SU-DHL-6 (cell line): ENCODE data around the gene BCAS3.
"Not testable (repeated sequence)": the region's sequence is repeated elsewhere in the genome, so short reads cannot be mapped to it uniquely, and the experiment has no call there.

Experiments
- H2AFZ ChIP-seq: fragments of 200-600 bp; sonication (generic); 2 replicates; pipeline ENCODE4 v1.6.1; 2014; ENCODE audit warnings: low read depth, mild to moderate bottlenecking, moderate library complexity, mixed read lengths, antibody characterized with exemption, low read length; ENCODE audit not compliant: severe bottlenecking
- H3F3A ChIP-seq: fragments of 200-600 bp; shearing (Covaris generic); 2 replicates; pipeline ENCODE4 v1.6.0; 2016; ENCODE audit warnings: antibody characterized with exemption, mild to moderate bottlenecking; ENCODE audit not compliant: insufficient read depth
- H3K27ac ChIP-seq: fragments of 200-600 bp; sonication (generic); 2 replicates; pipeline ENCODE4 v1.5.1; 2016; ENCODE audit warnings: low read depth, mild to moderate bottlenecking, low read length, moderate library complexity, mixed read lengths
- H3K27me3 ChIP-seq: fragments of 200-600 bp; sonication (generic), shearing (Covaris generic); 2 replicates; pipeline ENCODE4 v1.6.0; 2014; ENCODE audit warnings: mild to moderate bottlenecking, low read length
- H3K36me3 ChIP-seq: fragments of 200-600 bp; sonication (generic); 2 replicates; pipeline ENCODE4 v1.6.1; 2014; ENCODE audit warnings: mild to moderate bottlenecking, low read length, mixed read lengths
- H3K4me2 ChIP-seq: fragments of 300-600, 200-600 bp; shearing (Covaris generic), sonication (generic); 2 replicates; pipeline ENCODE4 v1.6.0; 2014; ENCODE audit warnings: low read length, low read depth, mild to moderate bottlenecking; ENCODE audit not compliant: poor library complexity, severe bottlenecking
- H3K4me3 ChIP-seq: fragments of 200-600 bp; sonication (generic); 2 replicates; pipeline ENCODE4 v1.5.1; 2014; ENCODE audit warnings: antibody characterized with exemption, low read length, mild to moderate bottlenecking, mixed read lengths; ENCODE audit not compliant: insufficient read depth, poor library complexity, severe bottlenecking
- H3K79me2 ChIP-seq: fragments of 200-600 bp; sonication (generic); 2 replicates; pipeline ENCODE4 v1.6.1; 2014; ENCODE audit warnings: mild to moderate bottlenecking, low read length, moderate library complexity; ENCODE audit not compliant: insufficient read depth
- H3K9ac ChIP-seq: fragments of 200-600 bp; sonication (generic); 2 replicates; pipeline ENCODE4 v1.7.0; 2014; ENCODE audit warnings: mild to moderate bottlenecking, low read length
- H3K9me2 ChIP-seq: fragments of 200-600 bp; sonication (generic); replicated peaks from 2 replicates; pipeline ENCODE4 v1.6.1; 2014; ENCODE audit warnings: low read length; ENCODE audit not compliant: insufficient read depth
- H3K9me3 ChIP-seq: fragments of 200-600 bp; sonication (generic); 2 replicates; pipeline ENCODE4 v1.6.1; 2014; ENCODE audit warnings: low read length, mixed read lengths; ENCODE audit not compliant: insufficient read depth
- H4K20me1 ChIP-seq: fragments of 200-600 bp; sonication (generic); 2 replicates; pipeline ENCODE4 v1.6.1; 2014; ENCODE audit warnings: low read depth, mild to moderate bottlenecking, antibody characterized with exemption, low read length, moderate library complexity, mixed read lengths
- CTCF ChIP-seq: fragments of 200-600 bp; sonication (generic); IDR thresholded peaks from one replicate; pipeline ENCODE4 v1.5.1; 2017; ENCODE audit warnings: antibody characterized with exemption, mild to moderate bottlenecking, low read length, moderate library complexity; ENCODE audit not compliant: insufficient read depth, poor library complexity, severe bottlenecking
- EZH2phosphoT487 ChIP-seq: fragments of 200-600 bp; sonication (generic), shearing (Covaris generic); conservative IDR thresholded peaks from 2 replicates; pipeline ENCODE4 v1.6.1; 2018; ENCODE audit warnings: mild to moderate bottlenecking, antibody characterized with exemption, low read length, moderate library complexity, mixed read lengths

The BCAS3 gene

GRCh38 chr17:61040666-61041065 is 363.0 kb downstream of the BCAS3 start:
- Histone ChIP-seq H3K9me2 (no peaks in the 10 kb centered on the region), H3K4me2 (no peak overlapping the region), H3K27me3 (no peaks in the 10 kb centered on the region), H3F3A (no peaks in the 10 kb centered on the region), H2AFZ (no peak overlapping the region), H4K20me1 (no peaks in the 10 kb centered on the region), H3K9ac (no peak overlapping the region), H3K4me3 (no peak overlapping the region), H3K79me2 (no peaks in the 10 kb centered on the region), H3K9me3 (no peaks in the 10 kb centered on the region), H3K27ac (no peak overlapping the region), H3K36me3 (no peaks in the 10 kb centered on the region)
- TF ChIP-seq CTCF (no peak), EZH2phosphoT487 (no peak)

- not testable (repeated sequence) for H3K9me3 ChIP-seq, H3K27me3 ChIP-seq, H3K9me2 ChIP-seq, H4K20me1 ChIP-seq, H3K79me2 ChIP-seq, H3K36me3 ChIP-seq, H3K27ac ChIP-seq, H3K9ac ChIP-seq, H2AFZ ChIP-seq, H3K4me3 ChIP-seq, H3K4me2 ChIP-seq, H3F3A ChIP-seq
Measured at GRCh38 chr17:61042348-61042747, 364.7 kb downstream of the BCAS3 start.

- H3K4me2 ChIP-seq, result no peak overlapping the region
- no peak overlapping the region for H3K27ac ChIP-seq
- no peak overlapping the region for H2AFZ ChIP-seq
Measured at GRCh38 chr17:61047515-61047914, 369.9 kb downstream of the BCAS3 start.

More at GRCh38 chr17:61047515-61047914, 369.9 kb downstream of the BCAS3 start:
- TF ChIP-seq CTCF, result no peak
- TF ChIP-seq EZH2phosphoT487, result no peak
- H3K79me2 ChIP-seq, result no peaks in the 10 kb centered on the region
- H3K27me3 ChIP-seq, result no peaks in the 10 kb centered on the region
- no peaks in the 10 kb centered on the region for H3K9me2 ChIP-seq
- no peak overlapping the region for H3K9ac ChIP-seq
- no peaks in the 10 kb centered on the region for H3F3A ChIP-seq
- no peak overlapping the region for H3K4me3 ChIP-seq
- no peaks in the 10 kb centered on the region for H3K9me3 ChIP-seq
- H4K20me1 ChIP-seq, result no peaks in the 10 kb centered on the region
- H3K36me3 ChIP-seq, result no peaks in the 10 kb centered on the region
